Measurements from ENCODE around the gene DAB2. TPM values are rescaled to one million over a fixed set of nuclear protein-coding genes. Genes with fewer than 3 reads are reported as not detected.

The DAB2 gene
- total RNA-seq, 1 donor from 2014 or later: 14.6 TPM

DNA sequence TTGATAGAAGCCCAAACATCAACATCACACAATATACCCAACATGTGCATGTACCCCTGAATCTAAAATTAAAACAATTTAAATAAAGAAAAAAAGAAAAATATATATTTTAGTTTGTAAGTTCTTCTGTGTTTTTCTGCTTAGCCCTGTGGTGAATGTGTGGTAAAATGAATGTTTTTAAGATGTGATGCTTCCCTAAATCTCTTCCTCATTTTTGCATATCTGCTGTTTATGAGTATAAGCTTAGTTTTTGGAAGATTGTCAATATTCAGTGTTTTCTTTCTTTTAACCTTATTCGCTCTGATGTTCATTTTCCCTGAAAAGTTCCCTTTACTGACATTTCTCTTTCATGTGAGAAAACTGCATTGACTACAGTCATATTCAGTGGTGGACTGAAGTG lies 44.4 kb upstream of the DAB2 start:
- Histone ChIP-seq H3K36me3 (ENCODE audit: control insufficient read depth, insufficient read depth, low read length) (no peaks in the 10 kb centered on the region), H3K27me3 (ENCODE audit: control insufficient read depth, insufficient read depth, low read length) (no peaks in the 10 kb centered on the region), H3K4me3 (ENCODE audit: low read depth, low read length) (no peak overlapping the region)
- no peak for DNase-seq (ENCODE audit: low read depth)
- TF ChIP-seq, protein P1, sequence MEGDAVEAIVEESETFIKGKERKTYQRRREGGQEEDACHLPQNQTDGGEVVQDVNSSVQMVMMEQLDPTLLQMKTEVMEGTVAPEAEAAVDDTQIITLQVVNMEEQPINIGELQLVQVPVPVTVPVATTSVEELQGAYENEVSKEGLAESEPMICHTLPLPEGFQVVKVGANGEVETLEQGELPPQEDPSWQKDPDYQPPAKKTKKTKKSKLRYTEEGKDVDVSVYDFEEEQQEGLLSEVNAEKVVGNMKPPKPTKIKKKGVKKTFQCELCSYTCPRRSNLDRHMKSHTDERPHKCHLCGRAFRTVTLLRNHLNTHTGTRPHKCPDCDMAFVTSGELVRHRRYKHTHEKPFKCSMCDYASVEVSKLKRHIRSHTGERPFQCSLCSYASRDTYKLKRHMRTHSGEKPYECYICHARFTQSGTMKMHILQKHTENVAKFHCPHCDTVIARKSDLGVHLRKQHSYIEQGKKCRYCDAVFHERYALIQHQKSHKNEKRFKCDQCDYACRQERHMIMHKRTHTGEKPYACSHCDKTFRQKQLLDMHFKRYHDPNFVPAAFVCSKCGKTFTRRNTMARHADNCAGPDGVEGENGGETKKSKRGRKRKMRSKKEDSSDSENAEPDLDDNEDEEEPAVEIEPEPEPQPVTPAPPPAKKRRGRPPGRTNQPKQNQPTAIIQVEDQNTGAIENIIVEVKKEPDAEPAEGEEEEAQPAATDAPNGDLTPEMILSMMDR (IDR thresholded peaks at IDR 0.05; ENCODE audit: insufficient read depth, low read length, poor library complexity, severe bottlenecking): no peak

DNA sequence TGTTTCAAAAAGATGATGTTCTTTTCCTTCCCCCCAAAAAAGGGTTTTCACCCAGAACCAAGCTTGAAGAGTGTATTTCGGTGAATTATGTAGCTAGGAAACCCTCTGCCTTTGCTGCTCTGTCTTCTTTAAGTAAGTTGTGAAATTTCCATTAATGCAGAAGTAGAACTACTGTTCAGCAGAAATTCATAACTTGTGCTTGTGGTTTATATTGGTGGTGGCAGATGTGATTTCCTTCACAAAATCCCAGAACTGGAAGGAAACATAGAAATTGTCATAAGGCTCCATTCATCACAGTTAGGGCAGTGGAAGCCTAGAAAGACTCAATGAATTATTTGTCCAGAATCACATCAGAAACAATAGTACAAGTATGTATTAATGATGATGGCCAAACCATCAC lies 42.1 kb upstream of the DAB2 start:
- no peaks in the 10 kb centered on the region for H3K36me3 ChIP-seq (ENCODE audit: control insufficient read depth, insufficient read depth, low read length)
- no peaks in the 10 kb centered on the region for H3K27me3 ChIP-seq (ENCODE audit: control insufficient read depth, insufficient read depth, low read length)
- no peak for DNase-seq (ENCODE audit: low read depth)
- TF ChIP-seq, protein P1 (IDR thresholded peaks at IDR 0.05; ENCODE audit: insufficient read depth, low read length, poor library complexity, severe bottlenecking): no peak
- H3K4me3 ChIP-seq (ENCODE audit: low read depth, low read length): no peak overlapping the region

DNA sequence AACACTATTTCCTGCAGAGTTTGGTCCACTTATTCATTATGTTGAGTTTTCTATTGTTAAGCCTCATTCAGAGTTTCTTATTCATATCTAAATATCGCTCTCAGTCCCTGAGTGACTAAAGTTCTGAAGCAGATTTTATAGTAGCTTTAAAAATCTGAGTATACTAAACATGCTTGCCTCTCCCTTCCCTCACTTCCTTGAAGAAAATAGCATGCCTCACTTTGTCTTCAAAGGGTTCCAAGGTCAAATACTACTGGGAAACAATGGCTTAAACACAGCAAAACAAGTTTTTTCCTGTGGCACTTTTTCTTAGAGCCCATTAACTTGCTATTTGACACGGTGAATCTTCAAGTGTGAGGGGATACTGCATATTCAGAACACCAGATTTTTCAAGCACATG lies 41.1 kb upstream of the DAB2 start:
- DNase-seq (ENCODE audit: low read depth): no peak
- TF ChIP-seq, protein P1 (IDR thresholded peaks at IDR 0.05; ENCODE audit: insufficient read depth, low read length, poor library complexity, severe bottlenecking): no peak
- H3K36me3 ChIP-seq (ENCODE audit: control insufficient read depth, insufficient read depth, low read length): no peaks in the 10 kb centered on the region
- H3K4me3 ChIP-seq (ENCODE audit: low read depth, low read length): no peak overlapping the region
- H3K27me3 ChIP-seq (ENCODE audit: control insufficient read depth, insufficient read depth, low read length): no peaks in the 10 kb centered on the region

DNA sequence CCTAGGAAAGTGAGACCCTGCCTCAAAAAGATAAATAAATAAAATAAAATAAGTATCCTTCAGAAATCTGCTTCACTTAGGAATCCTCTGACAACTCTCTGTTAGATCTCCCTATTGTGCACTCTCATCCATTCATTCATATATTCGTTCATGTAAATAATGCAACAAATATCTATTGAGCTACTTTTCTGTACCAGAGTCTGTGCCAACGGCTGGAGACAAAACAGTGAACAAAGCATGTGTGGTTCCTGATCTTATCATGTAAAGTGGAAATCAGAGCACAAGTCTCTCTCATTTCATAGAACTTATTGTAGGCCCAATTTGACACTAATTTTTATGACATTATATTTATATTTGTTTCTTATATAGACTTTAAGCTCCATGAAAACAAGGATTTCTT lies 40.3 kb upstream of the DAB2 start:
- TF ChIP-seq, protein P1 (IDR thresholded peaks at IDR 0.05; ENCODE audit: insufficient read depth, low read length, poor library complexity, severe bottlenecking): no peak
- Histone ChIP-seq H3K27me3 (ENCODE audit: control insufficient read depth, insufficient read depth, low read length) (no peaks in the 10 kb centered on the region), H3K36me3 (ENCODE audit: control insufficient read depth, insufficient read depth, low read length) (no peaks in the 10 kb centered on the region), H3K4me3 (ENCODE audit: low read depth, low read length) (no peak overlapping the region)
- no peak for DNase-seq (ENCODE audit: low read depth)

DNA sequence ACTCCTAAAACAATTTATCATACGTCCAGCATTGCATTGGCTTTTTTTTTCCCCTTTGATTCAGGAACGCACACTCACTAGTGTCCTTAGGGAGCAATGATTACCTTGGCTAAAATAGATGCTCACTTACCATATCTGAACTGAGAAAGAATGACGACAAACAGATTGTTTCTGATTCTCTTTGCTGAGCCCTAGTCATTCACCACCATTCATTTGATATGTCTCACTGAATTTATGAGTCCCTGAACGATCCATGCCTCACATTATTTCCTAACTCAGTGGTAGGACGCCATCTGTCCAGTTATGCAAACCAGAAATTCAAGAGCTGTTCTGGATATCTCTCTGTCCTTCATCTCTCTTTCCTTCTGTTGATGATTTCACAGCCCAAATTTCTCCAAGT lies 39.3 kb upstream of the DAB2 start:
- no peaks in the 10 kb centered on the region for H3K27me3 ChIP-seq (ENCODE audit: control insufficient read depth, insufficient read depth, low read length)
- TF ChIP-seq, protein P1 (IDR thresholded peaks at IDR 0.05; ENCODE audit: insufficient read depth, low read length, poor library complexity, severe bottlenecking): no peak
- no peak for DNase-seq (ENCODE audit: low read depth)
- H3K36me3 ChIP-seq (ENCODE audit: control insufficient read depth, insufficient read depth, low read length): no peaks in the 10 kb centered on the region
- no peak overlapping the region for H3K4me3 ChIP-seq (ENCODE audit: low read depth, low read length)

DNA sequence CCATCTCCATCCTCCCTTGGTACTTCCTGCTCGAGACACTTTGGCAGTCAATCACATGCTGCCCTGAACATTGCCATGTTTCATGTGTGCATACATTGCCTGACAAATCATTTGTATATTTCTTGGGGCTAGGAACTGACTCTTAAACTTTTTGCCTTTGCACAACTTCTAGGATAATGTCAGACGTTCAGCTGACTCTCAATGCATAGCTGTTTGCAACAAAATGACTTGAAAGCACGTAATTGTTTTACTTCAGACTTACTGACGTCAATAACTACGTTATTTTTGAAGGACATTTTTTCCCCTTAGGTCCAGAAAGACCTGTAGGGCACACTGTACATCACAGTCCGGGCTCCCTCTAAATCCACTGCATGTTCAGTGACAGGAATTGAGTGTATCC lies 37.4 kb upstream of the DAB2 start:
- no peaks in the 10 kb centered on the region for H3K36me3 ChIP-seq (ENCODE audit: control insufficient read depth, insufficient read depth, low read length)
- TF ChIP-seq, protein P1 (IDR thresholded peaks at IDR 0.05; ENCODE audit: insufficient read depth, low read length, poor library complexity, severe bottlenecking): no peak
- no peak for DNase-seq (ENCODE audit: low read depth)
- H3K4me3 ChIP-seq (ENCODE audit: low read depth, low read length): no peak overlapping the region
- no peaks in the 10 kb centered on the region for H3K27me3 ChIP-seq (ENCODE audit: control insufficient read depth, insufficient read depth, low read length)

Data from kidney epithelial cell (primary cell).